Transverse colon (tissue), 4 donors: ENCODE results near the gene ALDH1L2. TPM values are rescaled to one million over a fixed set of nuclear protein-coding genes. Genes with fewer than 3 reads are reported as not detected.

Experiments used
- DNase-seq: peaks from one replicate; pipeline ENCODE4 v3.0.0-alpha.2; 2019
- H3K27ac ChIP-seq, 4 donors: fragments of 200-600 bp; sonication (generic); 2 replicates each; pipeline ENCODE4 v1.5.1; 2016 to 2018; ENCODE audit warnings: inconsistent platforms in 4 of 4
- H3K27me3 ChIP-seq: fragments of 200-600 bp; sonication (generic); 2 replicates; pipeline ENCODE4 v1.5.1; 2017; ENCODE audit warnings: inconsistent platforms
- H3K36me3 ChIP-seq, 4 donors: fragments of 200-600 bp; sonication (generic); 2 replicates each; pipeline ENCODE4 v1.5.1; 2017 to 2019; ENCODE audit warnings: inconsistent platforms in 4 of 4
- H3K4me1 ChIP-seq, 4 donors: fragments of 200-600 bp; sonication (generic); 2 replicates each; pipeline ENCODE4 v1.5.1; 2017 to 2020; ENCODE audit warnings: inconsistent platforms in 4 of 4
- H3K4me3 ChIP-seq, 4 donors: fragments of 200-600 bp; sonication (generic); 1 replicate in 1 of 4; 2 replicates in 3 of 4; pipeline versions ENCODE4 v1.5.1 to v1.6.1; 2017 to 2019; ENCODE audit warnings: inconsistent platforms in 4 of 4
- H3K9me3 ChIP-seq, 2 donors: fragments of 200-600 bp; sonication (generic); 2 replicates each; pipeline ENCODE4 v1.5.1; 2017 to 2019; ENCODE audit warnings: inconsistent platforms in 2 of 2
- CTCF ChIP-seq, 5 experiments: fragments of 200-600 bp in 3 of 5; fragments of 450-650 bp in 2 of 5; sonication (generic) in 3 of 5; IDR thresholded peaks; 1 replicate in 2 of 5; 2 replicates in 3 of 5; pipeline ENCODE4 v1.5.1; 2016 to 2017; ENCODE audit warnings: antibody characterized with exemption in 5 of 5, inconsistent platforms in 3 of 5, mild to moderate bottlenecking in 2 of 5, moderate library complexity in 1 of 5
- EP300 ChIP-seq: sonication (generic); formaldehyde crosslinking; IDR thresholded peaks from one replicate; pipeline ENCODE4 v1.6.1; 2017; ENCODE audit warnings: antibody characterized with exemption, low read depth
- POLR2A ChIP-seq: fragments of 450-650 bp; IDR thresholded peaks from one replicate; pipeline ENCODE4 v1.6.1; 2016; ENCODE audit warnings: antibody characterized with exemption, mild to moderate bottlenecking, moderate library complexity
- POLR2AphosphoS5 ChIP-seq, 3 donors: sonication (generic); formaldehyde crosslinking; IDR thresholded peaks; one replicate each; pipeline ENCODE4 v1.6.1; 2016; ENCODE audit warnings: antibody characterized with exemption in 3 of 3
- WGBS, 2 donors: methylation state at CpG; one replicate each; pipeline ENCODE4 v1.1.5; 2018; ENCODE audit warnings: low coverage in 1 of 2; 5-methylcytosine and 5-hydroxymethylcytosine counted together
- in situ Hi-C, 4 donors: fragments of 200-750 bp; cut with MboI; loops; one replicate each; pipeline versions ENCODE4 v1.15.0 to v1.15.1; 2017; ENCODE audit warnings: low sequenced_read_pairs in 3 of 4, low pct_ligation_motif_present in 1 of 4, low pct_unique_long_range_greater_than_20kb in 1 of 4
- intact Hi-C: fragments of 100-400 bp; cut with DNase I; formaldehyde crosslinking; loops from one replicate; pipeline ENCODE4 v1.15.1; 2023; ENCODE audit warnings: low total_unique reads
- total RNA-seq, 4 donors: library from RNA; depleted of rRNA; stranded (reverse); fragments of >200 nt; gene quantifications; one replicate each; pipeline ENCODE4 v1.1.0, GENCODE V29; 2016

The ALDH1L2 gene
- total RNA-seq, 4 donors from 2014 or later: 0.37 to 4.8 (median 2.3) TPM

DNA sequence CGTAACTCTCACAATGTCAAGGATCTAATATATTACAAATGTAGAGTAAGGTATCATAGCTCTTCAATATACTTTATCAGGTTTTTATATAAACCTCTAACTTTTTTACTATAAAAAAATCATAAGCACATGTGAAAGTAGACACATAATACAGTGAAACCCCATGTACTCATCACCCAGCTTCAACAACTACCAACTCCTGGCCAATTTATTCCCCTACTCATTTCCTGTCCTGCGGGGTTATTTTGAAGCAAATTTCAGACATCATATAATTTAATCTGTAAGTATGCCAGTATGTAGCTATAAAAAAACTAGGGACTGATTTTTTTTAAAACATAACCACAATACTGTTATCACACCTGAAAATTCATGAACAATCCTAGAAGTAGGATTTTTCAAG is 50.4 kb downstream of the ALDH1L2 start:
- intact Hi-C loops: no loop called here
- in situ Hi-C loops: no loop called here
- 65% methylated on average over 2 of the region's 2 CpGs for WGBS, 2 donors
- TF ChIP-seq CTCF (IDR thresholded peaks at IDR 0.05): no peak
- TF ChIP-seq POLR2A: no peak
- no peak for TF ChIP-seq POLR2AphosphoS5 (IDR thresholded peaks at IDR 0.05)
- TF ChIP-seq EP300: no peak
- no peak for DNase-seq
- H3K27ac ChIP-seq: no peak overlapping the region
- no peak overlapping the region for H3K4me3 ChIP-seq
- H3K9me3 ChIP-seq: no peaks in the 10 kb centered on the region
- H3K4me1 ChIP-seq: peaks cover 0 to 8% (median 3%) of the 10 kb centered on the region in 4 donors
- H3K27me3 ChIP-seq: no peaks in the 10 kb centered on the region
- no peaks in the 10 kb centered on the region for H3K36me3 ChIP-seq

DNA sequence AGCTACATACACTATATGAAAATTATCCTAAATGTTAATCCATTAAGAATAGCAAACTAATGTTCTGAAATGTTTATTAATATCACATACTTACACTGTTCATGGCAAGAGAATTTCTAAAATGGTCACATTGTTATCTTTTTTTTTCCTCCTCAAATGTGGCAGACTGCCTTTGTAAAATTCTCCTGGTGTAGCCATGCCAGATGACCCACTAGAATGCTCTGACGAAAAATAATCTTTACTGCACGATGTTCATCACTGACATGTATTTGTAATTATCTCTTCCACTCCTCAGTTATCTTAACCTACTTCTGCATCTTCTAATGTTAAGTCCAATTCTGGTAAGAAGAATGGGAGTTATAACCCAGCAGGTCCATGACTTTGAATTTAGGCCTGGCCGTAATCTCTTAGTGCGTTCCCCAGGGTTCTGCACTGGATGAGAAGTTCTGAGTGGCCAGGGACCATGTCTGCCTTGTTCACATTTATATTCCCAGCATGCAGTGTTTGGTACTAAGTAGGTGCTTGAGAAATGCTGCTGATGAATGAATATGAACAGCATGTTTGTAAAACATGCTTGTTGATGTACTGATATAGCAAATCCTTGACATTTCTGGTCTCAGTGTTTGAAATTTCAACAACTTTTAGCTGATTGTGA is 51.4 kb downstream of the ALDH1L2 start:
- in situ Hi-C loops: no loop called here
- no peak for DNase-seq
- intact Hi-C loops: no loop called here

DNA sequence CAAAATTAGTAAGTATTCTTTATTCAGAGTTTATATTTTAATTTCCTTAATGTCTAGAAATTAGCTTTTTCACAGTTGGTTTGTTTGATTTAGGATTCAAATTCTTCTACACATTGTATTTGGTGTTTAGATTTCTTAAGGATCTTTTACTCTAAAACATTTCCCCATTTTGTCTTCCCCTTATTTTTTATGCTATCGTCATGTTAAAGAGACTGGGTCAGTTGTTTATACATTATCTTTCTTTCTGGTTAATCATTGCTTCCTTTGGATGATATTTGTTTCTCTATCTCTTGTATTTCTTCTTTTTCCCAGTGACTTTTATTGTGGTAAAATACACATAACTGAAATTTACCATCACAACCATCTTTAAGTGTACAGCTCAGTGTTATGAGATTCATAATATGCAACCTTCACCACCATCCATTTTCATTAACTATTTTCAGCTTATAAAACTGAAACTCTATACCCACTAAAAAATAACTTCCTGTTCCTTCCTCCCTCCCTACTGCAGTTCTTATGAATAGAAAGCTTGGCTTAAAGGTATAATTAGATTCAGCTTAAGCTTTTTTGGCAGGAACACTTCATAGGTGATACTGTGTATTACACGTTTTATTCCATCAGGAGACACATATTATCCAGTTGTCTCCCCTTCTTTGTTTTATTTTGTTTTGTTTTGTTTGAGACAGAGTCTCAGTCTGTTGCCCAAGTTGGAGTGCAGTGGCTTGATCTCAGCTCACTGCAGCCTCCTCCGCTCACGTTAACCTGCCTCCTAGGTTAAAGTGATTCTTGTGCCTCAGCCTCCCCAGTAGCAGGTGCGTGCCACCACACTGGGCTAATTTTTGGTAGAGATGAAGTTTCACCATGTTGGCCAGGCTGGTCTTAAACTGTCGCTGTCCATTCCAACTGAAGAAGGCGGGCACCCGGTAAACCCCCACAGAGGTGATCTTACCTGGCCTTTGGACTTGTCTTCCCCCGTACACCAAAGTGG is 53.1 kb downstream of the ALDH1L2 start:
- in situ Hi-C loops: no loop called here
- no peaks in the 10 kb centered on the region for H3K9me3 ChIP-seq
- WGBS, 2 donors: 69 to 70% methylated on average over 2 to 9 of the region's 9 CpGs
- no peak overlapping the region for H3K4me3 ChIP-seq
- TF ChIP-seq CTCF (IDR thresholded peaks at IDR 0.05): no peak
- no peak for TF ChIP-seq POLR2A
- TF ChIP-seq POLR2AphosphoS5 (IDR thresholded peaks at IDR 0.05): no peak
- no peak for TF ChIP-seq EP300
- intact Hi-C loops: no loop called here
- H3K36me3 ChIP-seq: no peaks in the 10 kb centered on the region
- peak overlapping the region in 2 of 4 donors; percentile 4 to 60 for H3K27ac ChIP-seq
- DNase-seq: no peak
- H3K4me1 ChIP-seq: peaks cover 0 to 7% (median 5%) of the 10 kb centered on the region in 4 donors
- H3K27me3 ChIP-seq: no peaks in the 10 kb centered on the region

More for the DNA sequence above, 51.4 kb downstream of the ALDH1L2 start:
- Histone ChIP-seq H3K27ac (peak overlapping the region in 1 of 4 donors; percentile 33), H3K9me3 (no peaks in the 10 kb centered on the region), H3K27me3 (no peaks in the 10 kb centered on the region), H3K4me3 (no peak overlapping the region), H3K36me3 (no peaks in the 10 kb centered on the region), H3K4me1 (peaks cover 0 to 8% (median 3%) of the 10 kb centered on the region in 4 donors)
- TF ChIP-seq EP300 (no peak), CTCF (IDR thresholded peaks at IDR 0.05) (no peak), POLR2AphosphoS5 (IDR thresholded peaks at IDR 0.05) (no peak), POLR2A (no peak)
- 63 to 83% methylated on average over 2 to 4 of the region's 4 CpGs for whole genome bisulfite sequencing, 2 donors

DNA sequence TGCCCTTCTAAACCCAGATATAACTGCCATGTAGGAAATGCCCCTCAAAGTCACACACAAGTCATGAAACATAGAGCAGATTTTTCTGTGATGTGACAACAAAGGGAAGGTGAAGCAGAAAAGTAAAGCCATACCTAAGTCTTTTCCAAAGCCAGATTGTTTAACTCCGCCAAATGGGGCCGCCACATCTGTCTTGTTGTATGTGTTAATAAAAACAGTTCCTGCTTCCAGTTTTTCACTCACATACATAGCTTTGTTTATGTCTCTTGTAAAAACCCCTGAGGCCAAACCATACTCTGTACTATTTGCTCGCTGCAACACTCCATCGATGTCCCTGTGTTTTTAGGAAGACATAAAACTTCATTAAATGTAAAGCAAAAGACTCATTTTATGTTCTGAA is 57.8 kb downstream of the ALDH1L2 start:
- intact Hi-C loops (no loop called here), in situ Hi-C loops (no loop called here)
- no peak for DNase-seq
- no peak for TF ChIP-seq POLR2AphosphoS5 (IDR thresholded peaks at IDR 0.05)
- no peak for TF ChIP-seq POLR2A
- no peak for TF ChIP-seq EP300
- TF ChIP-seq CTCF (IDR thresholded peaks at IDR 0.05): no peak
- peak overlapping the region; percentile 21 to 68 (median 46) for H3K27ac ChIP-seq
- no peak overlapping the region for H3K4me3 ChIP-seq
- no peaks in the 10 kb centered on the region for H3K27me3 ChIP-seq
- no peaks in the 10 kb centered on the region for H3K9me3 ChIP-seq
- no peaks in the 10 kb centered on the region for H3K36me3 ChIP-seq
- WGBS, 2 donors: 68 to 77% methylated on average over 3 to 4 of the region's 4 CpGs
- peaks cover 7 to 20% (median 13%) of the 10 kb centered on the region in 4 donors for H3K4me1 ChIP-seq
